Hepatocyte (in vitro differentiated cells): ENCODE results near the gene ATP9B. TPM values are rescaled to one million over a fixed set of nuclear protein-coding genes. Genes with fewer than 3 reads are reported as not detected.

Experiments used
- DNase-seq: peaks from one replicate; pipeline ENCODE4 v3.0.0-alpha.2; 2016; ENCODE audit warnings: low spot score
- H2AFZ ChIP-seq: fragments of 200-600 bp; sonication (generic); 2 replicates; pipeline ENCODE4 v1.6.0; 2016; ENCODE audit warnings: antibody characterized with exemption, mild to moderate bottlenecking
- H3K27ac ChIP-seq: fragments of 200-600 bp; sonication (generic); 2 replicates; pipeline ENCODE4 v1.5.1; 2016; ENCODE audit warnings: mild to moderate bottlenecking
- H3K27me3 ChIP-seq: fragments of 200-600 bp; sonication (generic); 2 replicates; pipeline ENCODE4 v1.6.1; 2016
- H3K36me3 ChIP-seq: fragments of 200-600 bp; sonication (generic); replicated peaks from 2 replicates; pipeline ENCODE4 v1.5.1; 2016; ENCODE audit warnings: low read depth; ENCODE audit not compliant: insufficient read depth
- H3K4me1 ChIP-seq: fragments of 200-600 bp; sonication (generic); 2 replicates; pipeline ENCODE4 v1.5.1; 2016; ENCODE audit warnings: mild to moderate bottlenecking, moderate library complexity; ENCODE audit not compliant: insufficient read depth
- H3K4me2 ChIP-seq: fragments of 200-600 bp; sonication (generic); 2 replicates; pipeline ENCODE4 v1.6.0; 2016
- H3K4me3 ChIP-seq: fragments of 200-600 bp; sonication (generic); 2 replicates; pipeline ENCODE4 v1.5.1; 2016; ENCODE audit warnings: mild to moderate bottlenecking
- H3K79me2 ChIP-seq: fragments of 200-600 bp; sonication (generic); 2 replicates; pipeline ENCODE4 v1.6.0; 2017; ENCODE audit warnings: mild to moderate bottlenecking
- H3K9me2 ChIP-seq: fragments of 200-600 bp; sonication (generic); replicated peaks from 2 replicates; pipeline ENCODE4 v1.6.0; 2017; ENCODE audit warnings: mild to moderate bottlenecking; ENCODE audit not compliant: insufficient read depth
- H3K9me3 ChIP-seq: fragments of 200-600 bp; sonication (generic); 2 replicates; pipeline ENCODE4 v1.5.1; 2016; ENCODE audit warnings: low read depth, mild to moderate bottlenecking
- H4K20me1 ChIP-seq: fragments of 200-600 bp; sonication (generic); 2 replicates; pipeline ENCODE4 v1.6.0; 2016; ENCODE audit warnings: mild to moderate bottlenecking; ENCODE audit not compliant: insufficient read depth, poor library complexity, severe bottlenecking
- EZH2 ChIP-seq: fragments of 200-600 bp; sonication (generic); IDR thresholded peaks from 2 replicates; pipeline ENCODE4 v1.6.1; 2016; ENCODE audit warnings: antibody characterized with exemption, mild to moderate bottlenecking, borderline replicate concordance
- EZH2phosphoT487 ChIP-seq: fragments of 200-600 bp; sonication (generic); IDR thresholded peaks from one replicate; pipeline ENCODE4 v1.6.1; 2018; ENCODE audit warnings: antibody characterized with exemption, mild to moderate bottlenecking, low read depth, moderate library complexity; ENCODE audit not compliant: unreplicated experiment, severe bottlenecking
- WGBS: methylation state at CpG from one replicate; pipeline ENCODE4 v1.1.6; 2016; ENCODE audit warnings: low lambda C conversion rate; ENCODE audit errors: missing lambda C conversion rate; 5-methylcytosine and 5-hydroxymethylcytosine counted together
- polyA plus RNA-seq: library from polyadenylated mRNA; unstranded; fragments of >200 nt; fragmentation: Nextera tagmentation; extraction: Ambion mirVana; gene quantifications from 2 replicates; pipeline ENCODE4 v1.2.1, GENCODE V29; 2016
- total RNA-seq: library from RNA; depleted of rRNA; stranded (reverse); fragments of >200 nt; gene quantifications from 2 replicates; pipeline ENCODE4 v1.2.3, GENCODE V29; 2014
- TF ChIP-seq, protein P1 (sequence below): fragments of 200-600 bp; sonication (generic); IDR thresholded peaks from 2 replicates; pipeline ENCODE4 v1.5.1; 2016; ENCODE audit warnings: antibody characterized with exemption, mild to moderate bottlenecking; ENCODE audit not compliant: poor library complexity

ATP9B gene
- total and polyA plus RNA-seq, 2 experiments from 2014 or later: 14.6 to 23.8 TPM

DNA sequence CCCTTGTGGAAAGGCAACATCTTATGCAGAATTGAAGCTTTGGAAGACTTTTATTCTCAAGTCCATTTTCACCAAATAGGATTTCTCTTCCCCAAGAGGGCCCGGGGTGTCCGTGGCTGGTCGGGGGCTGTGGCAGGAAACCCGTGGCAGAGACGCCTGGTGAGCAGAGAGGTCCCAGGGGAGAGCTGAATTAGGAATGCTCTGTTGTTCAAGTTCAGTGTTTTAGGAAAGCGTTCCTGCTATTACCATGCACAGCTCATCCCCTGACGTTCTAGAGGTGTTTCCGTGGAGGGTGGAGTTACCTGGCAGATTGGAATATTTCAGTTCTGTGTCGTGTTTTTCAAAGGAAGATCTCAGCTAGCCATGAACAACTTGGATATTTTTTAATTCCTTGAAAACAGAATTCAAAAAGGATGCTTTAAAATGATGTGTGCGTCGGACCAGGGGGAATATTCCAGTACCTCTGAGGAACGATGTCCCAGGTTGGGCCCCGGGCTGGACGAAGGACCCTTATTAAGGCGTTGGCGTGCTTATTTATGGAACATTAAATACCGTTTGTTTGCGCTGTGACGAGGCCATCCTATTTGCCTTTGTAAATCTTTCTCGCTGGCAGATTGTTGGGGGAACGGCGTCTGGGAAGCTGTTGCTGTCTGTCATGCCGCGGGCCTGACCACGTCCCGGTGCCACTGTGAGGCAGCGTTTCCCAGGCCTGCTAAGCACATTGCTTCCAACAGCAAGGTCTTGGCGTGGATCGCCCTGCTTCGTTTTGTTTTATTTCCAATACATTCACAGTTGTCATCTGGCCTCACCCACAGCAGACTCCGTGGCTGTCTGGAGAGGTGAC is 334.8 kb downstream of the ATP9B start:
- Histone ChIP-seq H3K9me2 (no peaks in the 10 kb centered on the region), H2AFZ (no peak overlapping the region), H3K79me2 (no peaks in the 10 kb centered on the region), H3K4me2 (no peak overlapping the region), H3K27me3 (peaks cover 6% of the 10 kb centered on the region), H3K9me3 (no peaks in the 10 kb centered on the region), H3K36me3 (no peaks in the 10 kb centered on the region), H3K4me1 (peaks cover 3% of the 10 kb centered on the region), H3K4me3 (no peak overlapping the region), H4K20me1 (no peaks in the 10 kb centered on the region), H3K27ac (no peak overlapping the region)
- WGBS: 73% methylated on average over 31 of the region's 31 CpGs
- DNase-seq: no peak
- TF ChIP-seq EZH2phosphoT487 (no peak), EZH2 (no peak)
- TF ChIP-seq, protein P1, sequence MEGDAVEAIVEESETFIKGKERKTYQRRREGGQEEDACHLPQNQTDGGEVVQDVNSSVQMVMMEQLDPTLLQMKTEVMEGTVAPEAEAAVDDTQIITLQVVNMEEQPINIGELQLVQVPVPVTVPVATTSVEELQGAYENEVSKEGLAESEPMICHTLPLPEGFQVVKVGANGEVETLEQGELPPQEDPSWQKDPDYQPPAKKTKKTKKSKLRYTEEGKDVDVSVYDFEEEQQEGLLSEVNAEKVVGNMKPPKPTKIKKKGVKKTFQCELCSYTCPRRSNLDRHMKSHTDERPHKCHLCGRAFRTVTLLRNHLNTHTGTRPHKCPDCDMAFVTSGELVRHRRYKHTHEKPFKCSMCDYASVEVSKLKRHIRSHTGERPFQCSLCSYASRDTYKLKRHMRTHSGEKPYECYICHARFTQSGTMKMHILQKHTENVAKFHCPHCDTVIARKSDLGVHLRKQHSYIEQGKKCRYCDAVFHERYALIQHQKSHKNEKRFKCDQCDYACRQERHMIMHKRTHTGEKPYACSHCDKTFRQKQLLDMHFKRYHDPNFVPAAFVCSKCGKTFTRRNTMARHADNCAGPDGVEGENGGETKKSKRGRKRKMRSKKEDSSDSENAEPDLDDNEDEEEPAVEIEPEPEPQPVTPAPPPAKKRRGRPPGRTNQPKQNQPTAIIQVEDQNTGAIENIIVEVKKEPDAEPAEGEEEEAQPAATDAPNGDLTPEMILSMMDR: no peak

DNA sequence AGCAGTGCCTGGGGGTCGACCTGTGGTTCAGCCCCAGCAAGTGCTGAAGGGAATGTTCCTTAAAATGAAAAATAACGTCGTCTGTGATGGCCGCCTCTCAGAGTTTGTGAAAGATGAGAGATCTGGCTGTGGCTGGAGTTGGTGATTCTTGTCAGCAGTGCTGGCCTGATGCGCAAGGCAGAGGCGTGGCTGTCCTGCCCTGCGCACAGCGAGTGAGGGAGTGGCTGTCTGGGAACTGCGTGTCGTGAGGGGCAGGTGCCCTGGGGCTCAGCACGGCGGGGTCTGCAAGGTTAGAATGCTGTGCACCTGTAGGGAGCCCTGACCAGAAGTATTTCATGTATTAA is 335.3 kb downstream of the ATP9B start:
- no peaks in the 10 kb centered on the region for H3K9me2 ChIP-seq
- H2AFZ ChIP-seq: no peak overlapping the region
- no peak for DNase-seq
- WGBS: 92% methylated on average over 12 of the region's 12 CpGs
- peaks cover under 1% of the 10 kb centered on the region for H3K27me3 ChIP-seq
- H3K4me2 ChIP-seq: no peak overlapping the region
- no peaks in the 10 kb centered on the region for H3K4me1 ChIP-seq
- H3K79me2 ChIP-seq: no peaks in the 10 kb centered on the region
- H3K4me3 ChIP-seq: no peak overlapping the region
- no peaks in the 10 kb centered on the region for H4K20me1 ChIP-seq
- no peak overlapping the region for H3K27ac ChIP-seq
- H3K36me3 ChIP-seq: no peaks in the 10 kb centered on the region
- TF ChIP-seq EZH2: no peak
- TF ChIP-seq, protein P1: no peak
- no peak for TF ChIP-seq EZH2phosphoT487
- H3K9me3 ChIP-seq: no peaks in the 10 kb centered on the region

DNA sequence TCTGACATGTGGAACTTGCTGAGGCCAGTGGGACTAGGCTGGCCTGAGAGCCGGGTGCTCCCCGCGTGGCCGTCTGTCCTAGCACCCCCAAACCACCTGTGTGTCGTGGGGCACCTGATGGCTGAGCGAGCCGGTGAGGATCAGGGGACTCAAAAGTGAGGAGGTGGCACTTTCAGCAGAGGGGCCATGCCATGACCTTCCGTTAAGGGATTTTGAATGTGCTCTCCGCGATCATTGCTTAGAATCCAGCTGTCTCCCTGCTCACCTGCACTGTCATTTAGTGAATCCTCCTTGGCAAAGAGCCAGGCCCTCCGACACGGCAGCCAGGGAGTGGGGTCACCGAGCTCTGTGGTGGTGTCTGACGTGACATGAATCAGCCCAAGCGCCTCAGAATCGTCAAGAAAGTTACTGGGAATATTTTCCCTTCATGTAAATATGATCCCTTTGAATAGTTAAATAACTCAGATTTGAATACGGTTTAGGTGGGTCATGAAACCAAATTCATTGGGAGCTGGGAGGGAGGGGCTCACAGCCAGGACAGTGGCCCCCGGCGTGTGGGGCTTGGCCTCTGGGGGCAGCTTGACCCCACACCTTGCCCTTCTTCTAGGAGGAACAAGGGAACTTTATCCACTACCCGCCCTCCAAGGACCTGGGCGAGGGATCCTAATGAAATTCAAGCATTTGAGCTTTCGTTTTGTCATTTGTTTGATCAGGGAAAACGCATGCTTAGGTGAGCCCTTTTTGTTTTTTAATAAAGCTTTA is 336.0 kb downstream of the ATP9B start:
- no peaks in the 10 kb centered on the region for H3K9me3 ChIP-seq
- WGBS: 88% methylated on average over 22 of the region's 23 CpGs
- no peak overlapping the region for H3K4me3 ChIP-seq
- H4K20me1 ChIP-seq: no peaks in the 10 kb centered on the region
- no peaks in the 10 kb centered on the region for H3K36me3 ChIP-seq
- TF ChIP-seq EZH2 (no peak), EZH2phosphoT487 (no peak)
- TF ChIP-seq, protein P1: no peak
- H3K27ac ChIP-seq: no peak overlapping the region
- no peaks in the 10 kb centered on the region for H3K4me1 ChIP-seq
- no peak for DNase-seq
- H2AFZ ChIP-seq: no peak overlapping the region
- no peaks in the 10 kb centered on the region for H3K79me2 ChIP-seq
- no peaks in the 10 kb centered on the region for H3K27me3 ChIP-seq
- no peaks in the 10 kb centered on the region for H3K9me2 ChIP-seq
- no peak overlapping the region for H3K4me2 ChIP-seq
